Endothelial cell of umbilical vein (primary cell): ENCODE data around the gene COL4A1. TPM values are rescaled to one million over a fixed set of nuclear protein-coding genes. Genes with fewer than 3 reads are reported as not detected.

Source experiments
- BruUV-seq: library from RNA; stranded (reverse); fragments of 400-500 nt; replicated peaks from 2 replicates; lab custom pipeline; 2021; lab: Mats Ljungman, UMichigan
- CTCF ChIA-PET: fragments of 300-600, 350-600 bp; sonication (Branson Sonifier 250); formaldehyde crosslinking; loops from one replicate; lab custom pipeline; 2021; ENCODE audit warnings: antibody characterized with exemption, inconsistent platforms; lab: Charles Lee
- POLR2A ChIA-PET: fragments of 300-600, 350-600 bp; sonication (Branson Sonifier 250); formaldehyde crosslinking; loops from one replicate; lab custom pipeline; 2021; ENCODE audit warnings: antibody characterized with exemption, inconsistent platforms; lab: Charles Lee
- DNase-seq: peaks from one replicate; pipeline ENCODE4 v3.0.0-alpha.2; 2011; ENCODE audit warnings: low read depth, low spot score
- FAIRE-seq: peaks from 2 replicates; lab custom pipeline; 2011; peaks lifted over from hg19 to GRCh38; lab: Jason Lieb, UNC
- H2AFZ ChIP-seq: 2 replicates; pipeline ENCODE4 v1.6.0; 2012; ENCODE audit warnings: low read depth, low read length, control low read depth, inconsistent platforms
- H3K27ac ChIP-seq: 2 replicates; pipeline ENCODE4 v1.5.1; 2011; ENCODE audit warnings: low read depth, mild to moderate bottlenecking, control low read depth, low read length, moderate library complexity; ENCODE audit not compliant: insufficient read depth
- H3K27me3 ChIP-seq, 2 experiments: 2 replicates each; pipeline versions ENCODE4 v1.6.0 to v1.6.1; 2011; ENCODE audit warnings: low read length in 2 of 2, mixed read lengths in 1 of 2; ENCODE audit not compliant: control insufficient read depth in 2 of 2, insufficient read depth in 2 of 2
- H3K36me3 ChIP-seq, 2 experiments: 2 replicates in 1 of 2; 3 replicates in 1 of 2; pipeline ENCODE4 v1.5.1; 2011; ENCODE audit warnings: low read length in 2 of 2, mild to moderate bottlenecking in 1 of 2, moderate library complexity in 1 of 2; ENCODE audit not compliant: control insufficient read depth in 2 of 2, insufficient read depth in 2 of 2; ENCODE audit errors: extremely low read depth in 1 of 2
- H3K4me1 ChIP-seq: 3 replicates; pipeline ENCODE4 v1.5.1; 2011; ENCODE audit warnings: mild to moderate bottlenecking, low read length; ENCODE audit not compliant: control insufficient read depth, insufficient read depth; ENCODE audit errors: extremely low read depth
- H3K4me2 ChIP-seq: 2 replicates; pipeline ENCODE4 v1.6.1; 2011; ENCODE audit warnings: low read length, control low read depth, mixed read lengths; ENCODE audit not compliant: insufficient read depth
- H3K4me3 ChIP-seq, 3 experiments: fragments of 200-600 bp in 1 of 3; sonication (generic), shearing (Covaris generic) in 1 of 3; replicated peaks in 1 of 3; 2 replicates each; pipeline ENCODE4 v1.5.1; 2011 to 2016; ENCODE audit warnings: control low read depth in 3 of 3, low read length in 3 of 3, mild to moderate bottlenecking in 2 of 3, inconsistent platforms in 1 of 3, low read depth in 1 of 3, moderate library complexity in 1 of 3; ENCODE audit not compliant: insufficient read depth in 1 of 3
- H3K79me2 ChIP-seq: 2 replicates; pipeline ENCODE4 v1.6.0; 2012; ENCODE audit warnings: low read length, inconsistent platforms; ENCODE audit not compliant: control insufficient read depth, insufficient read depth
- H3K9ac ChIP-seq: replicated peaks from 2 replicates; pipeline ENCODE3; 2011; ENCODE audit warnings: low read length, control low read depth; ENCODE audit not compliant: insufficient read depth; ENCODE audit errors: extremely low read depth
- H3K9me1 ChIP-seq: replicated peaks from 3 replicates; pipeline ENCODE4 v1.6.0; 2011; ENCODE audit warnings: mild to moderate bottlenecking, low read length; ENCODE audit not compliant: control insufficient read depth, insufficient read depth; ENCODE audit errors: extremely low read depth
- H3K9me3 ChIP-seq: replicated peaks from 2 replicates; pipeline ENCODE4 v1.5.1; 2012; ENCODE audit warnings: low read length, inconsistent platforms; ENCODE audit not compliant: control insufficient read depth, insufficient read depth
- H4K20me1 ChIP-seq: replicated peaks from 2 replicates; pipeline ENCODE3; 2011; ENCODE audit warnings: mild to moderate bottlenecking, low read length; ENCODE audit not compliant: control insufficient read depth, insufficient read depth; ENCODE audit errors: extremely low read depth
- CTCF ChIP-seq, 2 donors: IDR thresholded peaks; 1 replicate in 1 of 2; 2 replicates in 1 of 2; pipeline ENCODE4 v1.5.1; 2011; ENCODE audit warnings: low read length in 2 of 2, mild to moderate bottlenecking in 2 of 2, moderate library complexity in 2 of 2, control low read depth in 1 of 2, inconsistent platforms in 1 of 2, low read depth in 1 of 2; ENCODE audit not compliant: insufficient read depth in 1 of 2; ENCODE audit errors: extremely low read depth in 1 of 2
- EZH2 ChIP-seq: IDR thresholded peaks from 2 replicates; pipeline ENCODE4 v1.6.1; 2012; ENCODE audit warnings: borderline replicate concordance, low read depth, mild to moderate bottlenecking, moderate library complexity, low read length, inconsistent platforms; ENCODE audit not compliant: severe bottlenecking
- FOS ChIP-seq: IDR thresholded peaks from 2 replicates; pipeline ENCODE4 v1.6.1; 2011; ENCODE audit warnings: mild to moderate bottlenecking, low read length, moderate library complexity, borderline replicate concordance; ENCODE audit not compliant: insufficient read depth
- GATA2 ChIP-seq: IDR thresholded peaks from 2 replicates; pipeline ENCODE4 v1.7.0; 2011; ENCODE audit warnings: low read depth, mild to moderate bottlenecking, moderate library complexity, mixed read lengths, low read length; ENCODE audit not compliant: insufficient read length, insufficient read depth
- JUN ChIP-seq: IDR thresholded peaks from 2 replicates; pipeline ENCODE4 v1.6.1; 2011; ENCODE audit warnings: borderline replicate concordance, low read depth; ENCODE audit not compliant: insufficient read length, insufficient read depth
- MAX ChIP-seq: IDR thresholded peaks from 2 replicates; pipeline ENCODE4 v1.6.1; 2011; ENCODE audit not compliant: insufficient read depth, insufficient read length
- MYC ChIP-seq: IDR thresholded peaks from one replicate; pipeline ENCODE4 v1.6.1; 2011; ENCODE audit warnings: mild to moderate bottlenecking, low read depth, low read length
- POLR2A ChIP-seq: IDR thresholded peaks from 2 replicates; pipeline ENCODE4 v1.6.1; 2012; ENCODE audit warnings: low read depth, mild to moderate bottlenecking, control low read depth, low read length
- POLR2AphosphoS5 ChIP-seq: IDR thresholded peaks from 2 replicates; pipeline ENCODE4 v1.6.1; 2012; ENCODE audit warnings: low read depth, mild to moderate bottlenecking, control low read depth, low read length, moderate library complexity; ENCODE audit not compliant: insufficient read depth
- dilution Hi-C: fragments of 300-500 bp; cut with MboI; formaldehyde crosslinking; loops from one replicate; pipeline ENCODE4 v1.15.0; 2019; ENCODE audit warnings: low sequenced_read_pairs; ENCODE audit not compliant: extremely low pct_ligation_motif_present
- intact Hi-C: fragments of 100-400 bp; cut with micrococcal nuclease; formaldehyde crosslinking; loops from one replicate; pipeline ENCODE4 v1.10.0; 2022
- polyA plus RNA-seq, 4 experiments: library from polyadenylated mRNA; depleted of rRNA in 3 of 4; stranded (reverse) in 3 of 4; unstranded in 1 of 4; fragments of >200 nt; gene quantifications; 2 replicates each; pipeline versions ENCODE4 v1.2.1 to v1.2.3, GENCODE V29; 2011 to 2012; ENCODE audit warnings: missing spikeins in 1 of 4
- total RNA-seq: library from RNA; stranded (reverse); gene quantifications from 2 replicates; pipeline ENCODE4 v1.2.3, GENCODE V29; 2021

The COL4A1 gene
- total and polyA plus RNA-seq, 2 donors (not counting 3 experiments of a cell fraction or from before 2014, with no cell fraction given), result 384 to 1,119 TPM

- FAIRE-seq (no peak), DNase-seq (no peak)
- BruUV-seq, result no TSS peak
- dilution Hi-C loops, result no loop called here
- Histone ChIP-seq H3K27ac (no peak overlapping the region), H2AFZ (no peak overlapping the region), H3K9me1 (no peaks in the 10 kb centered on the region), H3K79me2 (peaks cover 25% of the 10 kb centered on the region), H3K4me2 (no peak overlapping the region), H3K27me3 (no peaks in the 10 kb centered on the region), H3K9me3 (no peaks in the 10 kb centered on the region), H4K20me1 (peaks cover 2% of the 10 kb centered on the region), H3K4me1 (no peaks in the 10 kb centered on the region), H3K36me3 (peaks cover 5 to 6% of the 10 kb centered on the region in 2 experiments), H3K9ac (no peak overlapping the region), H3K4me3 (no peak overlapping the region)
- intact Hi-C loops, result no loop called here
- POLR2A ChIA-PET, result no interaction called here
- TF ChIP-seq GATA2 (no peak), CTCF (IDR thresholded peaks at IDR 0.05; ENCODE audit: extremely low read depth in 1 of 2, insufficient read depth in 1 of 2, low read depth in 1 of 2, low read length in 2 of 2) (no peak), POLR2A (no peak), JUN (no peak), FOS (no peak), POLR2AphosphoS5 (no peak), MAX (no peak), EZH2 (no peak), MYC (no peak)
- CTCF ChIA-PET, result interaction anchor here (1.2 kb wide), 1 partner anchor 71 kb away, joined by 3 read pairs; no protein-coding TSS in a partner anchor
Observed at GRCh38 chr13:110283736-110284517, 23.0 kb downstream of the COL4A1 start.
